ENCODE data around the gene CNTN6.

DNA sequence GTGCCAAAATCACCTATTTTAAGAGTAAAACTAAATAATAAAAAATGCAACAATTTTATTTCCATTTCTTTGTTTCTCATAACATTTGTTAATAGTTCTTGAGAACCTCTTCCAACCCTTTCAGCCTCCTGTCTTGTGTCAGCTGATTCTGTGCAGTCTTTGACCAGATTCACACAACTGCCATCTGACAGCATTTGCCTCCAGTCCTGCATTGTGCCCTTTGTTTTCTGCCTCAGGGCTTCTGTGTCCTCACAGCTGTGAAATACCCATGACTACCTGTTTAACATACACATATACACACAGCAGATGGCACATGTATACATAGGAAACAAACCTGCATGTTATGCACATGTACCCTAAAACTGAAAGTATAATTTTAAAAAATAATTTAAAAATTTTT lies 13.2 kb upstream of the CNTN6 start:
- TF ChIP-seq, protein P1, sequence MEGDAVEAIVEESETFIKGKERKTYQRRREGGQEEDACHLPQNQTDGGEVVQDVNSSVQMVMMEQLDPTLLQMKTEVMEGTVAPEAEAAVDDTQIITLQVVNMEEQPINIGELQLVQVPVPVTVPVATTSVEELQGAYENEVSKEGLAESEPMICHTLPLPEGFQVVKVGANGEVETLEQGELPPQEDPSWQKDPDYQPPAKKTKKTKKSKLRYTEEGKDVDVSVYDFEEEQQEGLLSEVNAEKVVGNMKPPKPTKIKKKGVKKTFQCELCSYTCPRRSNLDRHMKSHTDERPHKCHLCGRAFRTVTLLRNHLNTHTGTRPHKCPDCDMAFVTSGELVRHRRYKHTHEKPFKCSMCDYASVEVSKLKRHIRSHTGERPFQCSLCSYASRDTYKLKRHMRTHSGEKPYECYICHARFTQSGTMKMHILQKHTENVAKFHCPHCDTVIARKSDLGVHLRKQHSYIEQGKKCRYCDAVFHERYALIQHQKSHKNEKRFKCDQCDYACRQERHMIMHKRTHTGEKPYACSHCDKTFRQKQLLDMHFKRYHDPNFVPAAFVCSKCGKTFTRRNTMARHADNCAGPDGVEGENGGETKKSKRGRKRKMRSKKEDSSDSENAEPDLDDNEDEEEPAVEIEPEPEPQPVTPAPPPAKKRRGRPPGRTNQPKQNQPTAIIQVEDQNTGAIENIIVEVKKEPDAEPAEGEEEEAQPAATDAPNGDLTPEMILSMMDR (IDR thresholded peaks at IDR 0.05): no peak
- TF ChIP-seq POLR2AphosphoS5 (IDR thresholded peaks at IDR 0.05; ENCODE audit: low read depth, low read length): no peak
- TF ChIP-seq TCF7L2 (IDR thresholded peaks at IDR 0.05; ENCODE audit: low read depth, low read length): no peak
- TF ChIP-seq, protein P2, sequence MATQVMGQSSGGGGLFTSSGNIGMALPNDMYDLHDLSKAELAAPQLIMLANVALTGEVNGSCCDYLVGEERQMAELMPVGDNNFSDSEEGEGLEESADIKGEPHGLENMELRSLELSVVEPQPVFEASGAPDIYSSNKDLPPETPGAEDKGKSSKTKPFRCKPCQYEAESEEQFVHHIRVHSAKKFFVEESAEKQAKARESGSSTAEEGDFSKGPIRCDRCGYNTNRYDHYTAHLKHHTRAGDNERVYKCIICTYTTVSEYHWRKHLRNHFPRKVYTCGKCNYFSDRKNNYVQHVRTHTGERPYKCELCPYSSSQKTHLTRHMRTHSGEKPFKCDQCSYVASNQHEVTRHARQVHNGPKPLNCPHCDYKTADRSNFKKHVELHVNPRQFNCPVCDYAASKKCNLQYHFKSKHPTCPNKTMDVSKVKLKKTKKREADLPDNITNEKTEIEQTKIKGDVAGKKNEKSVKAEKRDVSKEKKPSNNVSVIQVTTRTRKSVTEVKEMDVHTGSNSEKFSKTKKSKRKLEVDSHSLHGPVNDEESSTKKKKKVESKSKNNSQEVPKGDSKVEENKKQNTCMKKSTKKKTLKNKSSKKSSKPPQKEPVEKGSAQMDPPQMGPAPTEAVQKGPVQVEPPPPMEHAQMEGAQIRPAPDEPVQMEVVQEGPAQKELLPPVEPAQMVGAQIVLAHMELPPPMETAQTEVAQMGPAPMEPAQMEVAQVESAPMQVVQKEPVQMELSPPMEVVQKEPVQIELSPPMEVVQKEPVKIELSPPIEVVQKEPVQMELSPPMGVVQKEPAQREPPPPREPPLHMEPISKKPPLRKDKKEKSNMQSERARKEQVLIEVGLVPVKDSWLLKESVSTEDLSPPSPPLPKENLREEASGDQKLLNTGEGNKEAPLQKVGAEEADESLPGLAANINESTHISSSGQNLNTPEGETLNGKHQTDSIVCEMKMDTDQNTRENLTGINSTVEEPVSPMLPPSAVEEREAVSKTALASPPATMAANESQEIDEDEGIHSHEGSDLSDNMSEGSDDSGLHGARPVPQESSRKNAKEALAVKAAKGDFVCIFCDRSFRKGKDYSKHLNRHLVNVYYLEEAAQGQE (IDR thresholded peaks at IDR 0.05; ENCODE audit: insufficient read depth in 1 of 2, low read depth in 2 of 2, low read length in 1 of 2): no peak
- TF ChIP-seq SIN3A (IDR thresholded peaks at IDR 0.05; ENCODE audit: borderline replicate concordance, insufficient read depth, low read depth, low read length): no peak

Measured in Panc1 (cell line).